ENCODE measurements around the gene ADAMTS12.
"Not testable (repeated sequence)": the region's sequence is repeated elsewhere in the genome, so short reads cannot be mapped to it uniquely, and the experiment has no call there.

The ADAMTS12 gene

GRCh38 chr5:33515366-33515765 lies 376.4 kb downstream of the ADAMTS12 start:
- DNase-seq, result not testable (repeated sequence)

DNA sequence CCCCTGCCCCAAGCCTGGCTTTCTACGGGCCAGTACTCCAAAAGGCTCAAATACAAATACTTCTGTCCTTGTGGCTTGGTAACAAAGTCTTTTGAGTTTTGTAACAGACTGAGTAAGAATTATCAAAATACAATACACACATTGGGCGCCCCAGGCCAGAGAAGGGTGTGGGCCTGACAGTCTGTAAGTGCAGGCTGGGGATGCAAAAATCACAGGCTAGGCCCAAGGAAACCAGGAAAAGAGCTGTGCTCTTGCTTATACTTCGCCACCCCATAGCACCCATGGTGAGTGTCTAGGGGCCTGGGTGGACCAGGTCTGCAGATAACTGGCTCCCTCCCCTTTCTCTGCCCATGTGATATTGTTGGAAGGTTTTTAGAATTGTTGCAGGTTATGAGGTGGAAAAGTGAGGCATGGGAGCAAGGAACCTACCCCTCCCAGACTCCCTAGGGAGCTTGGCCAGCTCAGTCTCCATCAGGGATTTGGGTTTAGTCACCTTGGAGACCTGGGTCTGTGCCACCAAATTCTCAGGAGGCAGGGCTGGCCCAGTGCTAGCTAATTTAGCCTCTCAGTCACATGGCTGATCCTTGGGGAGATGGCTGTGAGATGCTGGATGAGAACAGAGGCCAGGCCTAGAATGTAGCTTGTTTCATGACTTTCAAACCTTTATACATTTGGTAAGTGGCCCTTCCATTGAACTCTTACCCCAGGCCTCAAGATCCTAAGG lies 378.2 kb downstream of the ADAMTS12 start:
- DNase-seq, result no peak

- no peak for DNase-seq
Measured at GRCh38 chr5:33509036-33509435, 382.8 kb downstream of the ADAMTS12 start.

- DNase-seq, result no peak
Measured at GRCh38 chr5:33507426-33507825, 384.4 kb downstream of the ADAMTS12 start.

GRCh38 chr5:33504570-33504969 lies 387.2 kb downstream of the ADAMTS12 start:
- DNase-seq, result no peak

GRCh38 chr5:33501899-33502298 lies 389.9 kb downstream of the ADAMTS12 start:
- no peak for DNase-seq

GRCh38 chr5:33501260-33501659 lies 390.5 kb downstream of the ADAMTS12 start:
- no peak for DNase-seq

DNA sequence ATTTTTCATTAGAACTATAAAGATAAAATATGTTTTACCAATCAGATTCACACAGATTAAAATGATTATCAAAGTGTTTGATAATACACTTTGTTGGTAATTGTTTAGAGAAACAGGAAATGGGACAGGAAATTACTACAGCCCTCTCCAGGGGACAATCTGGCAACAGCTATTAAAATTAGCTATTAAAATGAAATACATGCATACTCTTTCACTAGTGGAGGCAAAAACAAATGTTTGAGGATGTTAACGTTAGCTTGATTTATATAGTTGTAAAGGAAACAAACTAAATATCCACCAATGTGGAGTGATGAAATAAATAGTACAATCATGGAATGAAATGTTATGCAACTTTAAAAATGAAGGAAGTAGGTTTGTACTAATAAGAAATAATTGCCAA lies 397.3 kb downstream of the ADAMTS12 start:
- no peak for DNase-seq

DNA sequence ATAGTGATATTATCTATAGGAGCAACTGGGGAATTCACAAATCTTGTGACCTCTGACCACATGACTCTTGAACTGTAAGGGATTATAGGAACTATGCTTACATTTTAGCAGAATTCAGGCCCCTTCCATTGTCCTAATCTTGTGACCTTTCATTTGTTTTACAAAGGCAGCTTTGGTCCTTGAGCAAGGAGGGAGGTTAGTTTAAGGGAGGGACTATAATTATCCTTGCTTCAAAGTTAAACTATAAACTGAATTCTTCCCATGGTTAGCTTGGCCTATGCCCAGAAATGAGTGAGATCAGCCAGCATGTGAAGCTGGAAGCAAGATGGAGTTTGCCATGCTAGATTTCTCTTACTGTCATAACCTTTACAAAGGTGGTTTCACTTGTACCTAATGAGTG lies 399.8 kb downstream of the ADAMTS12 start:
- no peak for DNase-seq

DNA sequence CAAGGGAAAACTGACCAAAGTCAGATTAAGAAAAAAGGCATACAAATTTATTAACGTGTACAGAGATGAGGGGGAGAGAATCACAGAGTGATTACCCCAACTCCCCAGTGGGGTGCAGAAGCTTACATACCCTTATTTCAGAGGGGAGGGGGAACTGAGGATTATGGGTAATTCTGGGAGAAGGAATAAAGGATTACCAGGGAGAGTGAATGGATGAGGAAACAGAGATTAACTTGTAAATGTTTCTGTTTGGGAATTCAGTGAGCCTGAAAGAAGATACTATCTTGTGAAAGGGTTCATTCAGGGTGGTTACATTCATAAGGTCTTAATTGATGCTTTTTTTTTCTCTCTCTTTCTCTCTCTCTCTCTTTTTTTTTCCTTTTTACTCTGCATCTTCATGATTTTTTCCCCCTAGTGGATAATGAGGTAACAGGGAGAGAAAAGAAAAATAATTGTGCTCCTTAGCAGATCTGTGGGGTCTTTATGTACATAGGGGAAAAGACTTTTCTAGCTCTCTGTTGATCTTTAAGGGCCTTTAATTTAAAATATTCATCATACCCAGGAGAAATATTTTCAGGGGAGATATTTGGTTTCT lies 401.6 kb downstream of the ADAMTS12 start:
- DNase-seq, result no peak

DNA sequence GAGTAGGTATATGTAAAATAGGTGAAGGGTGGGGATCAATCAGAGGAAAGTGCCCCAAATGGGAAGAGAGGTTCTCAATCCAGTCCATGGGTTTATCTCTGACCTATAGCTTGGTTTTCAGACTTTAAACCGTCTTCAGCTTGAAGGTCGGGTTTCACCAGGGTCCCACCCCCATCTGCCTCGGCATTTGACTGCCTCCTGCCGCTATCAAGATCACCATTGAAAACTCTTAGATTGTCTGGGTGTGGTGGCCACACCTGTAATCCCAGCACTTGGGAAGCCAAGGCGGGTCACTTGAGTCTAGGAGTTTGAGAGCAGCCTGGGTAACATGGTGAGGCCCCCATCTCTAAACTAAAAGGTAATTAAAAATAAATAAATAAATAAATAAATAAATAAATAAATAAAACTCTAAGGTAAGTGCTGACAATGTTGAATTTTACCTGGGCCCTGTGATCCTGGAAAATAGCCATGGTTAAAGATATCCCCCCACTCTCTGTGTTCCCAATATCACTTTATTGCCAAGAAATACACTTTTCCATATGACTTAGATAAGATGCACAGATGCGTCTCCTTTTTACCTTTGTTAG lies 402.2 kb downstream of the ADAMTS12 start:
- DNase-seq, result no peak

DNA sequence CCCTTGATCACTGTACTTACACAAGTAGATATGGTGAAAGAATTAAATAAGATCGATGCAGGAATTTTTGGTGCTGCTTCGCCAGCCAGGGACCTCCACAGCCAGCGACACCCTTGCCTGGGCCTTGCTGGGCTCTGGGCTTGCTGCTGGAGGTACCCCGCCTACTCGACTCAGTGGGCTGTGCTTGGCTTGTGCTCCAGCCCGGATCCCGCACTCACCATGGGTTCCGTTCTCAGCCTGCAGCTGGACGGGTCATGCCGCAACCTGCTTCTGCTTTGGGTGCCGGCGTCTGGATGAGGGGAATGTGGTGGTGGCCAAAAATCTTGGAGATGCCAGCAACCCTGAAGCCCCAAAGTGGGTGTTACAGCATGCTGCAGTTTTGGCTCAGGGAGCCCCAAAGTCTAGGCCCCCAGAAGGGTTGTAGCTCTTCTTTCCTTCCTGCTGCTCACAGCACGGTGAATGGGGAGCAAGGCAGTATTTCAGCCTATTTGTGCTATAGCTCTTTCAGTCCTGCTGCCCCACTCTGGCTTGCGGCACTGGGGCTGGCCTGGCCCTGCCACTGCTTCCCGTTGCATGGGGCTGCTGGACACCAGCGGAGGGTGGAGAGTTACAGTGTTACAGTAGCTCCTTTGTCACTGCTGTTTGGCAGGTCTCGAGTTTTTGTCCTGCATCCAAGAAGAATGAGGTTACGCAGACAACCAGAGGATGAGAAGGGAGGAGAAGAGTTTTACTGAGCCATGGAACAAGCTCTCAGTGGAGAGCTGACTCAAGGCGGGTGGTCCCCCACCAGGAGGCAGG lies 403.0 kb downstream of the ADAMTS12 start:
- DNase-seq, result no peak

- DNase-seq, result no peak
Measured at GRCh38 chr5:33487236-33487635, 404.6 kb downstream of the ADAMTS12 start.

- no peak for DNase-seq
Measured at GRCh38 chr5:33482335-33482734, 409.5 kb downstream of the ADAMTS12 start.

- no peak for DNase-seq
Measured at GRCh38 chr5:33480876-33481275, 410.9 kb downstream of the ADAMTS12 start.

GRCh38 chr5:33479311-33479710 lies 412.5 kb downstream of the ADAMTS12 start:
- no peak for DNase-seq

DNA sequence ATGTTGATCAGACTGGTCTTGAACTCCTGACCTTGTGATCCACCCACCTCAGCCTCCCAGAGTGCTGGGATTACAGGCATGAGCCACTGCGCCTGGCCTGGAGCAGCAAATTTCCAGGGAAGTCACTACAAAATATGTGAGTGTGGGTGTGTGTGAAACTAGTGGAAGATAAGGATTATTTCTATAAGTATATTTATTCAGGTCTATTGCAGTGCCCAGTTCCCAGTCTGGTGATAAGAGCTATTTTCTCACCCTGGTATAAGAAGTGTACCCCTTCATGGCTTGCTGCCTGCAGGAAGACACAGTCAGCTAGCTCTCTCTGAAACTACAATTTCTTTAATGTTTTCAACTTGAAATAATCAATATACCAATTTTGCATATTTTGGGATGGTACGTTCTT lies 414.0 kb downstream of the ADAMTS12 start:
- no peak for DNase-seq

DNA sequence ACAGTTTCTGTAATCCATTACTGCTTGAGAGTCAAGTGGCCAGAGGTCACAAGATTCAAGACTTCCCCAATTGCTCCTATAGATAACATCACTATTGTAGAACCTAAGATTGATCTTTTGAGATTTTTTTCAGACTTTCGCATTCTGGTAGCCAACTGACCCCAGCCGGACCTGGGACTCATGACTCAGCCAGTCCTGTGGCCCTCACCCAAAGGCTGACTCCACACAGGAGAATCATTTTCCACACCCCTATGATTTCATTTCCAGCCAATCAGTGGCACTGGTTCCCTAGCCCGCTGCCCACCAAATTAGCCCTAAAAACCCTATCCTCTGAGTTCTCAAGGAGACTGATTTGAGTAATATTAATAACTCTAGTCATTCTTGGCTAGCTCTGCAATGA lies 414.8 kb downstream of the ADAMTS12 start:
- no peak for DNase-seq

DNA sequence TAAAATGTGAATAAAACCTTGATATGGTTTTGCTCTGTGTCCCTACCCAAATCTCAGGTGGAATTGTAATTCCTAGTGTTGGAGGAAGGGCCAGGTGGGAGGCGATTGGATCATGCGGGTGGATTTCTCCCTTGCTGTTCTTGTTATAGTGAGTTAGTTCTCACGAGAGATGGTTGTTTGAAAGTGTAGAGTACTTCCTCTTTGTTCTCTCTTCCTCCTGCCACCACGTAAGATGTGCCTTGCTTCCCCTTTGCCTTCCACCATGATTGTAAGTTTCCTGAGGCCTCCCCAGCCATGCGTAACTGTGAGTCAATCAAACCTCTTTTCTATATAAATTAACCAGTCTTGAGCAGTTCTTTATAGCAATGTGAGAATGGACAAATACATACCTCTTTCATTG lies 416.1 kb downstream of the ADAMTS12 start:
- no peak for DNase-seq

- no peak for DNase-seq
Measured at GRCh38 chr5:33474931-33475499, 416.8 kb downstream of the ADAMTS12 start.

DNA sequence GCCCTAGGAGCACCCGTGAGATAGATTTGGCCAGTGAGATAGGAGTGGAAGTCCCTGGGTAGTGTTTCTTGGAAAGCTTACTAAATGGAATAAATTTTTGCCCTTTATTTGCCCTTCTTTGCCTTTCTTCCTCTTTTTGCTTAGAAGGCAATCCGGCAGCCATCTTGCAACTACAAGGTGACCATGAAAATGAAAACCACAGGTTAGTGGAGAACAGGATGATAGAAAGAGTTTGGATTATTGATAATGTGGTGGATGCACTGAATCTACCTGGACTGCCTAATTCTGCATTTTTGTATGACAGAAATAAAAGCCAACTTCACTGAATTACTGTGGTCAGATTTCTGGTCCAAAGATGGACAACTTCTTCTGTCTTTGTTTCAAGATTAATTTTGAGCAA lies 417.8 kb downstream of the ADAMTS12 start:
- DNase-seq, result no peak
